Thyroid gland (tissue), 4 donors: ENCODE results near the gene HEXB. TPM values are rescaled to one million over a fixed set of nuclear protein-coding genes. Genes with fewer than 3 reads are reported as not detected.
"Not testable (repeated sequence)": the region's sequence is repeated elsewhere in the genome, so short reads cannot be mapped to it uniquely, and the experiment has no call there.

Source experiments
- DNase-seq, 2 donors: peaks; one replicate each; pipeline ENCODE4 v3.0.0-alpha.2; 2019
- H3K27ac ChIP-seq, 3 donors: fragments of 200-600 bp; sonication (generic); 1 replicate in 2 of 3; 2 replicates in 1 of 3; pipeline ENCODE4 v1.5.1; 2016 to 2019; ENCODE audit warnings: mild to moderate bottlenecking in 1 of 3, moderate library complexity in 1 of 3
- H3K27me3 ChIP-seq: fragments of 200-600 bp; sonication (generic); one replicate; pipeline ENCODE4 v1.5.1; 2019
- H3K36me3 ChIP-seq, 2 donors: fragments of 200-600 bp; sonication (generic); one replicate each; pipeline ENCODE4 v1.5.1; 2016 to 2019
- H3K4me1 ChIP-seq, 2 donors: fragments of 200-600 bp; sonication (generic); one replicate each; pipeline ENCODE4 v1.5.1; 2017 to 2019
- H3K4me3 ChIP-seq, 3 donors: fragments of 200-600 bp; sonication (generic); replicated peaks in 1 of 3; 1 replicate in 2 of 3; 2 replicates in 1 of 3; pipeline ENCODE4 v1.5.1; 2016; ENCODE audit warnings: mild to moderate bottlenecking in 1 of 3
- H3K9me3 ChIP-seq: fragments of 200-600 bp; sonication (generic); one replicate; pipeline ENCODE4 v1.5.1; 2017
- POLR2A ChIP-seq, 2 donors: fragments of 450-650 bp; IDR thresholded peaks; one replicate each; pipeline ENCODE4 v1.6.1; 2017; ENCODE audit warnings: antibody characterized with exemption in 2 of 2, mild to moderate bottlenecking in 2 of 2, moderate library complexity in 1 of 2
- WGBS, 2 donors: methylation state at CpG; one replicate each; pipeline ENCODE4 v1.1.5; 2017; 5-methylcytosine and 5-hydroxymethylcytosine counted together
- intact Hi-C: fragments of 100-400 bp; cut with DNase I; formaldehyde crosslinking; loops from one replicate; pipeline ENCODE4 v1.15.1; 2023
- total RNA-seq, 4 donors: library from RNA; depleted of rRNA; stranded (reverse); fragments of >200 nt; gene quantifications; one replicate each; pipeline ENCODE4 v1.2.3, GENCODE V29; 2016
- TF ChIP-seq, protein P1 (sequence below), 6 experiments: fragments of 200-600 bp in 3 of 6; fragments of 450-650 bp in 3 of 6; sonication (generic) in 3 of 6; IDR thresholded peaks; one replicate each; pipeline ENCODE4 v1.5.1; 2016 to 2019; ENCODE audit warnings: antibody characterized with exemption in 6 of 6, mild to moderate bottlenecking in 2 of 6, inconsistent platforms in 1 of 6, moderate library complexity in 1 of 6

The HEXB gene
- total RNA-seq, 4 donors from 2014 or later = 141 to 264 (median 166) TPM

- intact Hi-C loops = no loop called here
- H3K36me3 ChIP-seq = no peaks in the 10 kb centered on the region
- H3K9me3 ChIP-seq = no peaks in the 10 kb centered on the region
- no peak overlapping the region for H3K27ac ChIP-seq
- H3K4me1 ChIP-seq = peaks cover 0 to 3% of the 10 kb centered on the region in 2 donors
- TF ChIP-seq, protein P1, sequence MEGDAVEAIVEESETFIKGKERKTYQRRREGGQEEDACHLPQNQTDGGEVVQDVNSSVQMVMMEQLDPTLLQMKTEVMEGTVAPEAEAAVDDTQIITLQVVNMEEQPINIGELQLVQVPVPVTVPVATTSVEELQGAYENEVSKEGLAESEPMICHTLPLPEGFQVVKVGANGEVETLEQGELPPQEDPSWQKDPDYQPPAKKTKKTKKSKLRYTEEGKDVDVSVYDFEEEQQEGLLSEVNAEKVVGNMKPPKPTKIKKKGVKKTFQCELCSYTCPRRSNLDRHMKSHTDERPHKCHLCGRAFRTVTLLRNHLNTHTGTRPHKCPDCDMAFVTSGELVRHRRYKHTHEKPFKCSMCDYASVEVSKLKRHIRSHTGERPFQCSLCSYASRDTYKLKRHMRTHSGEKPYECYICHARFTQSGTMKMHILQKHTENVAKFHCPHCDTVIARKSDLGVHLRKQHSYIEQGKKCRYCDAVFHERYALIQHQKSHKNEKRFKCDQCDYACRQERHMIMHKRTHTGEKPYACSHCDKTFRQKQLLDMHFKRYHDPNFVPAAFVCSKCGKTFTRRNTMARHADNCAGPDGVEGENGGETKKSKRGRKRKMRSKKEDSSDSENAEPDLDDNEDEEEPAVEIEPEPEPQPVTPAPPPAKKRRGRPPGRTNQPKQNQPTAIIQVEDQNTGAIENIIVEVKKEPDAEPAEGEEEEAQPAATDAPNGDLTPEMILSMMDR (IDR thresholded peaks at IDR 0.05) = no peak
- no peak for TF ChIP-seq POLR2A (IDR thresholded peaks at IDR 0.05)
- no peak overlapping the region for H3K4me3 ChIP-seq
- DNase-seq = no peak
- H3K27me3 ChIP-seq = no peaks in the 10 kb centered on the region
- WGBS, 2 donors = 67 to 73% methylated on average over 5 of the region's 5 CpGs
These were observed 12.7 kb upstream of the HEXB start for GRCh38 chr5:74672215-74672877.

- no peaks in the 10 kb centered on the region for H3K27me3 ChIP-seq
- WGBS, 2 donors = 66 to 70% methylated on average over 5 to 6 of the region's 6 CpGs
- H3K36me3 ChIP-seq = no peaks in the 10 kb centered on the region
- H3K27ac ChIP-seq = peak overlapping the region in 1 of 3 donors; percentile 11
- TF ChIP-seq, protein P1 (IDR thresholded peaks at IDR 0.05) = peak in 5 of 6 experiments; percentile 9 to 48 (median 45)
- TF ChIP-seq POLR2A (IDR thresholded peaks at IDR 0.05) = no peak
- no peak overlapping the region for H3K4me3 ChIP-seq
- no peaks in the 10 kb centered on the region for H3K9me3 ChIP-seq
- no peak for DNase-seq
- intact Hi-C loops = no loop called here
- peaks cover 0 to 3% of the 10 kb centered on the region in 2 donors for H3K4me1 ChIP-seq
These were observed 11.8 kb upstream of the HEXB start for GRCh38 chr5:74673011-74673790.

DNA sequence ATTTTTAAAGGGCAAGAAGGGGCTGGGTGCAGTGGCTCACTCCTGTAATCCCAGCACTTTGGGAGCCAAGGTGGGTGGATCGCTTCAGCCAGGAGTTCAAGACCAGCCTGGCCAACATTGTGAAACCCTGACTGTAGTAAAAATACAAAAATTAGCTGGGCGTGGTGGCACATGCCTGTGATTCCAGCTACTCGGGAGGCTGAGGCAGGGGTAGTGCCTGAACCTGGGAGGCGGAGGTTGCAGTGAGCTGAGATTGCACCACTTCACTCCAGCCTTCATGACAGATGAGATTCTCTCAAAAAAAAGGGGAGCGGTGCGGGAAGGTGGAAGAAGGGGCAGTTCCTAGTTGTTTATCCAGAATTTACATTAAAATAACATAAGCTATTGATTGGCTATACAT, 8.6 kb upstream of the HEXB start:
- H3K27ac ChIP-seq, H3K36me3 ChIP-seq, intact Hi-C loops, H3K9me3 ChIP-seq, H3K4me1 ChIP-seq, DNase-seq, H3K4me3 ChIP-seq, H3K27me3 ChIP-seq: not testable (repeated sequence)
- WGBS, 2 donors = 92 to 95% methylated on average over 6 of the region's 6 CpGs

DNA sequence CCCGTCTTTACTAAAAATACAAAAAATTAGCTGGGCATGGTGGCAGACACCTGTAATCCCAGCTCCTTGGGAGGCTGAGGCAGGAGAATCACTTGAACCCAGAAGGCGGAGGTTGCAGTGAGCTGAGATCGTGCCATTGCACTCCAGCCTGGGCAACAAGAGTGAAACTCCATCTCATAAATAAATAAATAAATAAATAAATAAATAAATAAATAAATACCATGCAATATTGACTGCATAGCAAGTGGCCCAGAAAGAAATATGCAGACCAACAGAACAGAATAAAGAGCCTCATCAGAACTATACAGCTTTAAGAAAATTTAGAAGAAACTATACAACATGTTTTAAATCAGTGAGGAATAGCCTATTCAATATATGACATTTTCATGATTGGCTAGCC, 6.9 kb upstream of the HEXB start:
- H3K36me3 ChIP-seq, H3K4me3 ChIP-seq, H3K9me3 ChIP-seq, H3K27ac ChIP-seq, H3K4me1 ChIP-seq, H3K27me3 ChIP-seq, DNase-seq, intact Hi-C loops: not testable (repeated sequence)
- WGBS, 2 donors = 97 to 100% methylated on average over 3 of the region's 3 CpGs

- intact Hi-C loops, DNase-seq, H3K27ac ChIP-seq, H3K9me3 ChIP-seq, H3K27me3 ChIP-seq, H3K4me1 ChIP-seq, H3K4me3 ChIP-seq, H3K36me3 ChIP-seq: not testable (repeated sequence)
- WGBS, 2 donors = 96 to 97% methylated on average over 3 of the region's 3 CpGs
These were observed 5.7 kb upstream of the HEXB start for GRCh38 chr5:74679300-74679699.

DNA sequence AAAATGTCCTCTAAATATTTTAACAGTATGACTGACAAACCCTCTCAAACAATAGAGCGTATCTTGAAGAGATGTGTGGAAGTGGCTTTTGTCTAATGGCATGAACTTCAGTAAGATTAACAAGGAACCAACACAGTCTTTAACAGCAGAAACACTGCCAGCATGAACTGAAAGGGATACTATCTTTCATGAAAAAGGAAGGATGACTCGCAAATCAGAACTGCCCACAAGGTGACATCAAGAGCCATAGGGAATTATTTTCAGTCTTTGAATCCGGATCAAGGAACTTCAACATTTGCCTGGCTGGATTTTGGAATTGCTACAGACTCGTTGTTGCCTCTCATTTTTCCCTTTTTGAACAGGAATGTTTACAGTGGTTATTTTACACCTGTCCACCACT, 5.1 kb upstream of the HEXB start:
- intact Hi-C loops = loop anchor here (10.0 kb wide), 1 partner anchor 225 kb away; no protein-coding TSS in a partner anchor
- no peaks in the 10 kb centered on the region for H3K36me3 ChIP-seq
- 73 to 79% methylated on average over 4 of the region's 4 CpGs for WGBS, 2 donors

More for the DNA sequence above, 5.1 kb upstream of the HEXB start:
- no peaks in the 10 kb centered on the region for H3K27me3 ChIP-seq
- no peak overlapping the region for H3K4me3 ChIP-seq
- H3K27ac ChIP-seq = no peak overlapping the region
- no peak for DNase-seq
- no peaks in the 10 kb centered on the region for H3K4me1 ChIP-seq
- no peaks in the 10 kb centered on the region for H3K9me3 ChIP-seq
- TF ChIP-seq, protein P1 (IDR thresholded peaks at IDR 0.05) = no peak
- TF ChIP-seq POLR2A (IDR thresholded peaks at IDR 0.05) = no peak
